SK-N-DZ (cell line): ENCODE measurements around the gene SLC4A9. TPM values are rescaled to one million over a fixed set of nuclear protein-coding genes. Genes with fewer than 3 reads are reported as not detected.

Source experiments
- DNase-seq: peaks from one replicate; pipeline ENCODE4 v3.0.0-alpha.2; 2015; ENCODE audit warnings: low spot score
- polyA plus RNA-seq, 2 experiments: library from polyadenylated mRNA; depleted of rRNA; stranded (reverse); fragments of >200 nt; gene quantifications; 2 replicates each; pipeline ENCODE4 v1.2.3, GENCODE V29; 2014

SLC4A9 gene, protein sequence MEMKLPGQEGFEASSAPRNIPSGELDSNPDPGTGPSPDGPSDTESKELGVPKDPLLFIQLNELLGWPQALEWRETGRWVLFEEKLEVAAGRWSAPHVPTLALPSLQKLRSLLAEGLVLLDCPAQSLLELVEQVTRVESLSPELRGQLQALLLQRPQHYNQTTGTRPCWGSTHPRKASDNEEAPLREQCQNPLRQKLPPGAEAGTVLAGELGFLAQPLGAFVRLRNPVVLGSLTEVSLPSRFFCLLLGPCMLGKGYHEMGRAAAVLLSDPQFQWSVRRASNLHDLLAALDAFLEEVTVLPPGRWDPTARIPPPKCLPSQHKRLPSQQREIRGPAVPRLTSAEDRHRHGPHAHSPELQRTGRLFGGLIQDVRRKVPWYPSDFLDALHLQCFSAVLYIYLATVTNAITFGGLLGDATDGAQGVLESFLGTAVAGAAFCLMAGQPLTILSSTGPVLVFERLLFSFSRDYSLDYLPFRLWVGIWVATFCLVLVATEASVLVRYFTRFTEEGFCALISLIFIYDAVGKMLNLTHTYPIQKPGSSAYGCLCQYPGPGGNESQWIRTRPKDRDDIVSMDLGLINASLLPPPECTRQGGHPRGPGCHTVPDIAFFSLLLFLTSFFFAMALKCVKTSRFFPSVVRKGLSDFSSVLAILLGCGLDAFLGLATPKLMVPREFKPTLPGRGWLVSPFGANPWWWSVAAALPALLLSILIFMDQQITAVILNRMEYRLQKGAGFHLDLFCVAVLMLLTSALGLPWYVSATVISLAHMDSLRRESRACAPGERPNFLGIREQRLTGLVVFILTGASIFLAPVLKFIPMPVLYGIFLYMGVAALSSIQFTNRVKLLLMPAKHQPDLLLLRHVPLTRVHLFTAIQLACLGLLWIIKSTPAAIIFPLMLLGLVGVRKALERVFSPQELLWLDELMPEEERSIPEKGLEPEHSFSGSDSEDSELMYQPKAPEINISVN
- polyA plus RNA-seq (2014; cell fraction: cytosol; rRNA removed), result not detected in 2 replicates
- polyA plus RNA-seq (2014; cell fraction: nucleus; rRNA removed), result not detected in 2 replicates

DNA sequence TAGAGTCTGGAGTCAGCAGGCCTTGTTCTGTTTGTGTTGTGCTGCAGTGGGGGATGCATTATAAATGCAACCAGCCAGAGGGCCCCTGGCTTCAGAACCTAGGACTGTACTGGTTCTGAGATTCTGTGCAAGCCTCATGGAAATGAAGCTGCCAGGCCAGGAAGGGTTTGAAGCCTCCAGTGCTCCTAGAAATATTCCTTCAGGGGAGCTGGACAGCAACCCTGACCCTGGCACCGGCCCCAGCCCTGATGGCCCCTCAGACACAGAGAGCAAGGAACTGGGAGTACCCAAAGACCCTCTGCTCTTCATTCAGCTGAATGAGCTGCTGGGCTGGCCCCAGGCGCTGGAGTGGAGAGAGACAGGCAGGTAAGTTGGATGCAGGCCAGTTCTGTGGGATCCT lies at the start of gene SLC4A9:
Gene SLC4A9, plus strand, starts transcription at position 94 of the 400 bp plus-strand sequence. Its CDS starts 43 bp downstream, at position 137.
- DNase-seq, result no peak

DNA sequence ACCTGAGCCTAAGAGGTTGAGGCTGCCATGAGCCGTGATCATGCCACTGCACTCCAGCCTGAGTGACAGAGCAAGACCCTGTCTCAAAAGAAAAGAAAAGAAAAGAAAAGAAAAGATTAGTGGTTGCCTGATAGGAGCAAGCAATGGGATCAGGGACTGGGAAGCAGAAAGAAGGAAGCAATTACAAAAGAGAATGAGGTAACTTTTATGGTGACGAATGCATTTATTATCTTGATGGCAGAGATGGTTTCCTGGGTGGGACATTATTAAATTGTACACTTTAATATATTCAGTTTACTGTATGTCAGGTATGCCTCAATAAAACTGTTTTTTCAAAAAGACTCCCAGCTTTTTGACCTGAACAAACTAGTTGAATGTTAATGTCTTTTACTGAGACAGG lies 49.6 kb upstream of the SLC4A9 start:
- no peak for DNase-seq

DNA sequence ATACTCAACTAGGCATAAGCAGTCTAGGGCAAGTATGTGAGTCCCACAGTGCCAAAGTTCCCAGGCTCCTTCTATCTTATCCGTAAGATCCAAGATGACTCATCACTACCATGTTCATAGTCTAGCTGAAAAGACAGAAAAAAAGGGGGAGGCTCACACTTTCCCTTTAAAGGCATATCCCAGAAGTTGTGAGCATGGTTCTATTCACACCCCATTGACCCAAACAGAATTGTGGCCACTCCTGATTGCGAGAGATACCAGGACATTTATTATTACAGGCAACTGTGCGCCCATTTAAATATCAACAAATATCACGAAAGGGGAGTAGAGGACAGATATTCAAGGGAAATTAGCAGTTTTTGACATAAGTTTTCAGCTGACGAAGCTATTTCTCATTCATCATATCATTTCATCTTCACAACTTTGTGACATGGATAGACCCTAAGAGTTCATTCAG lies 49.0 kb upstream of the SLC4A9 start:
- no peak for DNase-seq

DNA sequence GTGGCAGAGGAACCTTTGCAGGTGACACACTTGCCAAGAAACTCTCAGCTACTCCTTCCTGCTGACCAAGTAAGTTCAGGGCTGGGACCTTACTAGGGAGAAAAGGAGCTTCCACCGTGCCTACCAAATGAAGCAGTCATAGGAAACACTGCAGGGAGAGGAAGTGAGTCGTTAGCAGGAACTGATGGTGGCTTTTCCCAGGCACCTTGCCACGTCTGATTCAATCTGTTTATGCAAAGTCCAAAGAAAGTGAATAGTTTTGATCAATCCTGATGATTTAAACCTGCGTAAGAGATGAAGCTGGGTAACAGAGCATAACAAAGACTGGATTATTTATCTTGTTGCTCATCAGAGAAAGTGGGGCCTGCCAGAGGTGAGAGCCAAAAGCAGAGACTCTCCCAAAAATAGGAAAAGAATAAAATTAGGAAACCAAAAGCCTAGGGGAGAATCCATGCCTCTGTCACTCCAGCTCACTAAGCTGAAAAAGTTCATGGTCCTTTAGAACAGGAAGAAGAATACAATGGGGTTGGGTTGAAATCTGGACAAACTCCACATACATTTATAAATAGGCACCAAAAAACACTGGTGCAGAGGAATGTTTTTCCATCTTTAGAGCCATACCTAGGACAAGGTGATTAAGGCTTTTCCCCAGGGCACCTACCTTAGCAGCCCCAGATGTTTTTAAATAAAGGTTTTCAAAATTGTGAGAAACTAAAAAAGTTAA lies 47.8 kb upstream of the SLC4A9 start:
- no peak for DNase-seq

DNA sequence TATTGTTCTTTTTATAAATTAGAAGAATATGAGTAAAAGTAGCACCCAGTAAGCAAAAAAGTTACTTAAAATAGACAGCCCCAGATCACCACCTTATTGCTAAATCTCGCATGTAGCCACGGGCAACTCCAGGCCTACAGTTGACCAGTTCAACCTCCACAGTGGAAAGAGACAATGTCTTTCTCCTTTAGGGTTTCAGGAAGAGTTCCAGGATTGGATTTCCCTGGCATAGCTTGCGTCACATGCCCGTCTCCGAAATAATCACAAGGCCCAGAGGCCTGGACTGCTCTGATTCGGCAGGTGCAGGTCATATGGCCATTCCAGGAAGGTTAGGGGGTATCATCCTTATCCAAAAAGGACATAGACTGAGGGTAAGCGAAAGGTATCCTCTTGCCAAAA lies 47.2 kb upstream of the SLC4A9 start:
- DNase-seq, result no peak

DNA sequence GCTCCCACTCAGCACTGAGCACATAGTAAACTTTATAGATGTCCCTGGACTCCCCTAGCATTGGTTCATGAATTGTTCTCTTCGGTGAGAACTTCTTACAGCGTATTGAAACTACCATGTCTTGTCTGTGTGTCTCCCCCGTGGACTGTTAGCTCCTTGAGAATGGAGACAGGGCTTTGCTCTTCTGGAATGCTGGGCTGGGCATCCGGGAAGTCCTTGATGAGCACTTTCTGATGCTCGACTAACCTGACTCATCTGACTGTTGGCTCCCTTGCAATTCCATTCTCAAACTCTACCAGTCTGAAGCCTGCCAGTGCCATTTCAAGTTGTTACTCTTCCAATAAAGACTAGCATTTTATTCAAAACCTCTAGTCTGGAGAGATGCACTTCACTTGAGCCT lies 42.1 kb upstream of the SLC4A9 start:
- no peak for DNase-seq

DNA sequence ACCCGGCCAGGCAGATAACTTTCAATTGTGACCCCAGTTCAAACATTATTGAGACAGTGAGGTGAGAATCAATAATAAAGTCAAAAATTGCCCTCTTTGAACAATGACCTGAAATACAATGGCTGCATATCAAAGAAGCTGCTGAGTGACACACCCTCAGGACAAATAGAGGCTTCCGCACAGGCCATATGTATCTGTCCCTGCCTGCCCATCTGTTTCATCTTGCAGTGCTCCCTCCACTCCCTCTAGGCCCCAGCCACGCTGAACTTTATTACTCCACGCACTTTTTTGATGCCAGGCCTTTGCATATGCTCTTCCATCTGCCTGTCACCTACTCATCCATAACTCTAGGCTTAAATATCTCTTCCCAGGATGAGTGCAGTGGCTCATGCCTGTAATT lies 41.2 kb upstream of the SLC4A9 start:
- DNase-seq, result no peak

DNA sequence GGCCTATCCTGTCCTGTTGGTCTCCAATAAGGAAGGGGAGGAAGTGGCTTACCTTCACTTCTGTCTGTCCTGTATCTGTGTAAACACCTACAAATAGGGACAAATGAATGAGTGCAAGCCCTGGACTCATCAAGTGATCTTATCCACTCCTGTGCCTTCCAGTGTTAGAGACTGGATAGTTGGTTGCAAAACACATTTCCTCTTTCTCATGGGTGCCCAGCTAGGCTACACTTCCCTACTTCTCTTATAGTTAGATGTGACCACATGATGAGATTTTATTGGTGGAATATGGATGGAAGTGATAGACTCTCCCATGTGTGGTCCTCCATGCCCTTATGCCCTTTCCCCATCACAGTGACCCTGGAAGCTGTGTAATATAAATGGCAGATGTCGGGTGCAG lies 40.2 kb upstream of the SLC4A9 start:
- DNase-seq, result no peak

DNA sequence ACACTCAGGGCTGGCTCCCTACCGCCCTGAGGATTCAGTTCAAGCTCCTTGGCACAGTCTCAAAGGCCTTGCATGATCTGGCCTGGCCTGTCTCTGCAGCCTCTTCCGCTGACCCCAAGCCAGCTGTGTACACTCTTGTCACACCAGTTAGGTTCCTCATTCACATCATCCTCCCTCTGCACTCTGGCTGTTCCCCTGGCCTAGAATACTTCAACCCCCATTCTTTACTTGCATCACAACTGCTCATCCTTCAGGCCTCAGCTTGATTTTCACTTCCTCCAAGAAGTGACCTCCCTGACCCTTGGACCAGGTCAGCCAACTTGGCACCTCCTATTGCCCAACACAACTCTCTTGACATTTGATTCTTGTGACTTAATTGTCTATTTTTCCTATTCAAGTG lies 38.2 kb upstream of the SLC4A9 start:
- DNase-seq, result no peak

DNA sequence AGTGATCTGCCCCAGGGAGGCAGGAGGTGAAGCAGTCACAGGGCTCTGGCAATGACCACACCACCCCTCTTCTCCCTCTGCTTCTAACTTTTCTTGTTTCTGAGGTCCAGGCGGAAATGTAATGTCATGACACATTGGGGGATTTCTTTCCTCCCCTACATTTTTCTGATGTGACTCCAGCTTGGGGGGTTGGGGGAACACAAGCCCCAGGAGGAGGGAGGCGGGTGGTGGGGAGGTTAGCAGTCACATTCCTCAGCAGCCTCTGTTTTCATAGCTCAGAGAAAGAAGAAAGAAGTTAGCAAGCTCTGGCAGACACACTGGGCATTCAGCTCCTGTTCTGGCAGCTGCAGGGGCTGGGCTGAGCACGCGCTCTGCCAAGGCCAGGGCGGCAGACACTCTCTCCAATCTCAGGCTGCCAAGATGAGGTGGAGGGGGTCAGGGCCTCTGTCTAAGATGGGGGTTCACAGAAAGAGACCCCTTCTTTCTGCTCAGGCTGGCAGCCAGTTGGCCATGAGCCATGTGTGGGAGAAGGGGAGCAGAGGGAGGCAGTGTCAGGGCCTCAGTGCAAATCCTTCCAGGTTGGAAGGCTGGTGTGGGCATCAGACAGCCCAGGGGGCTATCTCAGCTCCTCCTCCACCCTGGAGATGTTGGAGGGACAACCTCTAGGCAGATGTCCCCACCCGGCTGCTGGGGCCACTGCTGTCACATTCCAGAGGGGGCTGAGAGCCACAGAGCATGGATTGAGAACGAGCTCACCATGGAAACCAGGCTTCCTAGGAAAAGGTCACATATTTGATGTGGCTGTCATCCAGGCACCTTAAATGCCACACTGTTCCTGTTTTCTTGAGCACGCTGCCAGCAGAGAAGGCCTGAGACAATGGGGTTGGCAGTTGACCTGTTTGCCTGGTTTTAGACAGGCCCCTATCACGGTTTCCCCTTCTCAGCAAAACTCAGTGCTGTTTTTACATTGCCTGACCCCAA lies 37.0 kb upstream of the SLC4A9 start:
- DNase-seq, result no peak

DNA sequence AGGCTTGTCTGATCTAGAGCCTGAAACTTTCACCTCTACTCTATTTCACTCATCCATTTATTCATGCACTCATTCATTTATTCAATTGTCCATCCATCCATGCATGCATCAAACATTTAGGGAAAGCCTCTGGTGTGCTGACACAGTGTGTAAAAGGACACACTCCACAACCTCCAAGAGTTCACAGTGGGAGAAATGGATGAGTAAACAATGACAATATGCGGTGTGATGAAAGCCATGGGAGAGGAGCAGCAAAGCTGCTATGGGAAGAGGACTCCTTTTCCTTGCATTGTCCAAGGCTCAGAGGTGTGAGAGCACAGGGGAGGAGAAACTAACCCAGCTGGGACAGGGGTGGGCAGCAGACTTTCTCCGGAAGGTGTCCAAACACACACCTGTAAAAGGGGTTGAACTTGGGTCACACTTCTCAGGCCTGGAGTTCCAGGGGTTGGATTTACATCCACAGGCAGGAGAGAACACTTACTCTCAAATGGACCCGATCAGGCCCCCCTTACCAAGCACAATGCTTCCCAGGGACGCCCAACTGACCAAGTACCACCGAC lies 35.9 kb upstream of the SLC4A9 start:
- DNase-seq, result no peak

DNA sequence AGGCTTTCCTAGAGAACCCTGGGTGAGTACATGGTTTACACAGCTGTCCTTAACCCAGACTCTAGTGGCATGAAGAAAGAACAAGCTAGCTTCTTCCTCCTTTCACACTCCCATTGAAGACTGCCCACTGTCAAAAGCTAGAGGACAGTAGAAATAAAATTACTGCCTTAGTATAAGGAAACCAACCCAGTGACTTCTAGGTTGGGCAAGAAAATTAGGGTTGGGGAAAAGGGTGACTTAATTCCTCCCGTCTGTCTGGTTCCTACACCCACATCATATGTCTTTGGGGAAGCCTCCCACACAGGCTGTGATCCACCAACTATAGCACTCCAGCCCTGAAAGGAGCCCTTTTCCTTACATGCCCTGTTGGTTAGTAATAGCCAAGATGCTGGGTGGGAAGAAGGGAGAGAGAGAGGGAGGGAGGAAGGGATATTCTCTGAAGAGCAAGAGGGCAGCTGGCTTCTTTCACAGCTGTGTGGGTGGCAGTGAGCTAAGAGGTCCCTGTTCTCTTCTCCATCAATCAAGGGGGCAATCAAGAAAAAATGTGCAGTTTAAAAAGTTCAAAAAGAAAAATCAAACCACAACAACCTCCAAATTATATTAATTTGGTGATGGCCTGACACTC lies 35.3 kb upstream of the SLC4A9 start:
- DNase-seq, result no peak

DNA sequence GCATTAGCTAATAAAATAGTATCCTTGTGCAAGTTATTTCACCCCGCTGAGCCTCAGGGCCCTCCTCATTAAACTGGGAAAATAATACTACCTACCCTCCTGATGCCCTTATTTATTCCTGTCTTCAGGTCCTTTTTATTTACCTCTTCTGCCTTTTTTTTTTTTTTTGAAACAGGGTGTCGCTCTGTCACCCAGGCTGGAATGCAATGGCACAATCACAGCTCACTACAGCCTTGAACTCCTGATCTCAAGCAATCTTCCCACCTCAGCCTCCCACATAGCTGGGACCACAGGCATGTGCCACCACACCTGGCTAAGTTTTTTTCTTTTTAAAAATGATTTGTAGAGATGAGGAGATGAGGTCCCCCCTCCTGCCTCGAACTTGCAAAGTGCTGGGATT lies 34.5 kb upstream of the SLC4A9 start:
- DNase-seq, result no peak

DNA sequence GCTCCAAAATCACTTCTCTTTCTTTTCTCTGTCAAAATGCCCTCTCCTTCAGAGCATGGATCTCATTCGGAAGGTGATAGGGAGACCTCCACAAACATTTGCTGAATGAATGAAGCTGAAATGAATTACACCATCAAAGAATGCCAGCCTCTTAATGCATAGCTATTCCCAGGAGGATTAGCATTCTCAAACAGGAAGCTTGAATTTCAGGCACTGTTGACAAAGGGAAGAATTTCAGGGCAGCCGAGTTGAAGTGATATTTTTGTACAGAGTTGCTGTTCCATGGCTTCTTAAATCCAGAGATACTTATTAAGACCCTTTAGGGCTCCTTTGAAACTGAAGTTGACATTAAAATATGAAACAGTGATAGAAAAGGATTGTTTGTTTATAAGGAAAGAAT lies 32.4 kb upstream of the SLC4A9 start:
- DNase-seq, result no peak

DNA sequence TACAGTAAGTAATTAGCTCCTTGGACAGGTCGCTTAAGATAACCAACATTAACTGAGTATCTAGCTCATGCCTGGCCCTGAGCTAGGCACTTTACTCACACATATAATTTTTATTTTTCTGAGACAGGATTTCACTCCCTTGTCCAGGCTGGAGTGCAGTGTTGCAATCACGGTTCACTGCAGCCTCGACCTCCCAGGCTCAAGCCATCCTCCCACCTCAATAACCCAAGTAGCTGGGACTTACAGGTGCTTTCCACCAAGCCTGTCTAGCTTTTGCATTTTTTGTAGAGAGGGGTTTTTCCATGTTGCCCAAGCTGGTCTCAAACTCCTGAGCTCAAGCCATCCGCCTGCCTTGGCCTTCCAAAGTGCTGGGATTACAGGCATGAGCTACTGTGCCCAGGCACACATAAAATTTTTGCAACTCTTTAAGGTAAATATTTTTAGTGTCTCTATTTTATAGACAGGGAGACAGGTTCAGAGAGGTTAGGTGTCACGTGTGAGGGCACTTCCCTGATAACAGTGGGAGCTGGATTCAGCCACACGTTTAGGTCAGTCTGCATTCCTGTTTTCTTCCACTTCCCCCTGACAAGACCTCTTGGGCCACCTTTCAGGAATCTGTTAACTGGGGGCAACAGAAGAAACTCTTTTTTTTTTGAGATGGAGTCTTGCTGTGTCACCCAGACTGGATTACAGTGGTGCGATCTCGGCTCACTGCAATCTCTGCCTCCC lies 31.8 kb upstream of the SLC4A9 start:
- no peak for DNase-seq

DNA sequence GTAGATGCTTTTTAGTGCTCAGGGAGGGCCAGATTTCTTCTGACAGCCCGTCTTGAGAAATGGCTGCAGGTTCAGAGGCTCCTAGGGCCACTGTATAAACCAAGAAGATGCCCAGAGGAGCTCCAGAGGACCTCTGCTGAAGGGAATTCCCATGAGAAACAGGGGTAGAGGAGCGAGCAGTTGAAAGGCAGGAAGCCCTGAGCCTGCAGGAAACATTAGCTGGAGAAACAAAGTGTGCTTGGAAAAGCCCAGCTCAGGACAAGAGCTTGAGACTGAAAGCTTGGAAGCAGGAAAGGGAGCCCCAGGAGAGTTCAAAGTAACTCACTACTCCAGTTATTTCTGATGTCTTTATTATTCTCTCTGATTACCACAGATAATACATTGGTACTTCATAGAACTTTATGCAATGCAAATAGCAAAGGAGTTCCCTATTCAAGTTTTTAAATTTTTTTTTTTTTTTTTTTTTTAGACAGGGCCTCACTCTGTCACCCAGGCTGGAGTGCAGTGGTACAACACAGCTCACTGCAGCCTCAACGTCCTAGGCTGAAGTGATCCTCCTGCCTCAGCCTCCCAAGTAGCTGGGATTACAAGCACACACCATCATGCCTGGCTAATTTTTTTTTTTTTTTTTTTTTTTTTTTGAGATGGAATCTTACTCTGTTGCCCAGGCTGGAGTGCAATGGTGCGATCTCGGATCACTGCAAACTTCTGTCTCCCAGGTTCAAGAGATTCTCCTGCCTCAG lies 30.1 kb upstream of the SLC4A9 start:
- no peak for DNase-seq

DNA sequence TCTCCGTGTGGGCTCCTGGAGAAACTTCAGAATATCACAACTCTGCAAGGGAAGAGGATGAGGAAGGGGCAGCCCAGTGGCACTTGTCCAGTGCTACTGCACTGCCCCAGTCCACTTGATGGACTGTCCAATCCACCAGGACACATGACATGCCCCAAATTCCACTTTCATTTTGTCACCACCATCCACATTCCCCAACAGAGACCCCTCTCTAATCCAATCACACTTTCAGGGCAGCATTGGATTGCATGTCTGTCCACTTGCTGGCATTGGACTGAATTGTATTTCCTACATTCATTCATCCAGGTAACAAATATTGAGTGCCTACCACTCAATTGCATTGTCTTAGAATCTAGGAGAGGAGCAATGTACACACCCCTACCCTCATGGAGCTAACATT lies 28.4 kb upstream of the SLC4A9 start:
- DNase-seq, result no peak

DNA sequence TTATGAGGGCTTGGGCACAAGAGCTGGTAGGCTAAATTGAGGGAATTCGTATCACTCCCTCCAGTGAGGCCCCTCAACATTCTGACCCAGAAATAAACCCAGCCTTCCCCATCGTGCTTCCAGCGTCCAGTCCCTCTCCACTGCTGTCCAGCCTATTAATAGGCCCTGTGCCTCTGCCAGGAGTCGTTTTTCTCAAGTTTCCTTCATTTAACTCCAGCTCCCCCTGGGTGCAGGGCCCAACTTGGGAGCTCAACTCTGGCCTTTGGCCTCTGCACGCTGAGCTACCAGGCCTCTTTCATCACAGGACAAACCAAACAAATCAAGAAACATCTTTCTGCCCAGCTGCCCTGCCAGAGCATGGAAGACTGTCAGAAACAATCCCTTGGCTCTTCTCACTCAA lies 23.6 kb upstream of the SLC4A9 start:
- no peak for DNase-seq
